H1 (cell line): ENCODE data around the gene SF3A2. TPM values are rescaled to one million over a fixed set of nuclear protein-coding genes. Genes with fewer than 3 reads are reported as not detected.

Source experiments
- NANOG ChIP-seq: IDR thresholded peaks from 2 replicates; pipeline ENCODE4 v1.6.1; 2011; ENCODE audit warnings: low read length, low read depth, mild to moderate bottlenecking, inconsistent platforms; ENCODE audit not compliant: insufficient read depth, poor library complexity, severe bottlenecking
- polyA plus RNA-seq, 7 experiments: library from polyadenylated mRNA; depleted of rRNA in 3 of 7; stranded (reverse) in 5 of 7; unstranded in 2 of 7; fragments of >200 nt in 5 of 7; fragments of 200-250 nt in 2 of 7; gene quantifications; 1 replicate in 5 of 7; 2 replicates in 1 of 7; 4 replicates in 1 of 7; pipeline versions ENCODE4 v1.2.1 to v1.2.3, GENCODE V29; 2011 to 2013; ENCODE audit warnings: missing spikeins in 2 of 7, mixed read lengths in 2 of 7
- total RNA-seq: library from RNA; stranded (reverse); fragmentation: NEBNext Ultra II Directional; extraction: Animal tissue kit (Norgen Biotek cat#: 25700); gene quantifications from 2 replicates; pipeline ENCODE4 v1.2.1, GENCODE V29; 2021

Gene SF3A2
- total and polyA plus RNA-seq, 2 of the 8 experiments (the other 6 are each of a cell fraction or from before 2014, with no cell fraction given) = 15.3 to 146 TPM

GRCh38 chr19:2226840-2227360 is 9.7 kb upstream of the SF3A2 start (continued):
- TF ChIP-seq NANOG = no peak
